Progenitor cell of endocrine pancreas (in vitro differentiated cells): Measurements from ENCODE around the gene TIGD3. TPM values are rescaled to one million over a fixed set of nuclear protein-coding genes. Genes with fewer than 3 reads are reported as not detected.

Experiments
- DNase-seq: peaks from one replicate; pipeline ENCODE4 v3.0.0; 2021; ENCODE audit warnings: low spot score; ENCODE audit not compliant: unreplicated experiment
- H3K27ac Mint-ChIP-seq: 2 replicates; pipeline ENCODE4 v1.8.0; 2021; ENCODE audit warnings: mild to moderate bottlenecking, moderate library complexity, mixed read lengths
- H3K27me3 Mint-ChIP-seq: 2 replicates; pipeline ENCODE4 v1.8.0; 2021; ENCODE audit warnings: mixed read lengths
- H3K36me3 Mint-ChIP-seq: 2 replicates; pipeline ENCODE4 v1.8.0; 2022; ENCODE audit warnings: mixed read lengths; ENCODE audit not compliant: insufficient read depth
- H3K4me1 Mint-ChIP-seq: 2 replicates; pipeline ENCODE4 v1.8.0; 2021; ENCODE audit warnings: low read depth, mixed read lengths
- H3K4me3 Mint-ChIP-seq: 2 replicates; pipeline ENCODE4 v1.8.0; 2021; ENCODE audit warnings: low read depth, mild to moderate bottlenecking, moderate library complexity, mixed read lengths
- H3K9me3 Mint-ChIP-seq: 2 replicates; pipeline ENCODE4 v1.8.0; 2021; ENCODE audit warnings: low read depth, mixed read lengths
- CTCF ChIP-seq: fragments of 200-600 bp; sonication (generic); IDR thresholded peaks from one replicate; pipeline ENCODE4 v1.5.0; 2021; ENCODE audit warnings: antibody characterized with exemption, mild to moderate bottlenecking; ENCODE audit not compliant: unreplicated experiment
- total RNA-seq: library from RNA; stranded (reverse); gene quantifications from 2 replicates; pipeline ENCODE4 v1.2.1, GENCODE V29; 2021

The TIGD3 gene
- total RNA-seq, 1 donor from 2014 or later = 3.0 TPM

GRCh38 chr11:65357856-65358356 lies 3.4 kb downstream of the TIGD3 start:
- no peak for TF ChIP-seq CTCF
- Mint-ChIP-seq H3K27me3 (no peaks in the 10 kb centered on the region), H3K4me1 (peaks cover 21% of the 10 kb centered on the region), H3K27ac (no peak overlapping the region), H3K36me3 (no peaks in the 10 kb centered on the region), H3K9me3 (no peaks in the 10 kb centered on the region), H3K4me3 (no peak overlapping the region)
- DNase-seq = no peak

- Mint-ChIP-seq H3K36me3 (no peaks in the 10 kb centered on the region), H3K4me3 (no peak overlapping the region), H3K9me3 (no peaks in the 10 kb centered on the region), H3K4me1 (peaks cover 20% of the 10 kb centered on the region), H3K27ac (no peak overlapping the region), H3K27me3 (no peaks in the 10 kb centered on the region)
- DNase-seq = no peak
- no peak for TF ChIP-seq CTCF
Measured at GRCh38 chr11:65362320-65362931, 7.9 kb downstream of the TIGD3 start.

- Mint-ChIP-seq H3K4me3 (no peak overlapping the region), H3K36me3 (no peaks in the 10 kb centered on the region), H3K27me3 (no peaks in the 10 kb centered on the region), H3K27ac (no peak overlapping the region), H3K4me1 (peaks cover 17% of the 10 kb centered on the region), H3K9me3 (no peaks in the 10 kb centered on the region)
- no peak for DNase-seq
- no peak for TF ChIP-seq CTCF
Measured at GRCh38 chr11:65362966-65363365, 8.4 kb downstream of the TIGD3 start.

- Mint-ChIP-seq H3K4me3 (no peak overlapping the region), H3K27me3 (no peaks in the 10 kb centered on the region), H3K4me1 (peaks cover 15% of the 10 kb centered on the region), H3K9me3 (no peaks in the 10 kb centered on the region), H3K27ac (no peak overlapping the region), H3K36me3 (no peaks in the 10 kb centered on the region)
- DNase-seq = no peak
- TF ChIP-seq CTCF = no peak
Measured at GRCh38 chr11:65363770-65364169, 9.2 kb downstream of the TIGD3 start.

- Mint-ChIP-seq H3K4me3 (no peak overlapping the region), H3K27ac (peak overlapping the region; percentile 78), H3K9me3 (no peaks in the 10 kb centered on the region), H3K27me3 (no peaks in the 10 kb centered on the region), H3K4me1 (peaks cover 26% of the 10 kb centered on the region), H3K36me3 (no peaks in the 10 kb centered on the region)
- no peak for DNase-seq
- peak; percentile 75 for TF ChIP-seq CTCF
Measured at GRCh38 chr11:65366340-65366773, 11.8 kb downstream of the TIGD3 start.
